ENCODE data around the gene MED17.

Gene MED17

DNA sequence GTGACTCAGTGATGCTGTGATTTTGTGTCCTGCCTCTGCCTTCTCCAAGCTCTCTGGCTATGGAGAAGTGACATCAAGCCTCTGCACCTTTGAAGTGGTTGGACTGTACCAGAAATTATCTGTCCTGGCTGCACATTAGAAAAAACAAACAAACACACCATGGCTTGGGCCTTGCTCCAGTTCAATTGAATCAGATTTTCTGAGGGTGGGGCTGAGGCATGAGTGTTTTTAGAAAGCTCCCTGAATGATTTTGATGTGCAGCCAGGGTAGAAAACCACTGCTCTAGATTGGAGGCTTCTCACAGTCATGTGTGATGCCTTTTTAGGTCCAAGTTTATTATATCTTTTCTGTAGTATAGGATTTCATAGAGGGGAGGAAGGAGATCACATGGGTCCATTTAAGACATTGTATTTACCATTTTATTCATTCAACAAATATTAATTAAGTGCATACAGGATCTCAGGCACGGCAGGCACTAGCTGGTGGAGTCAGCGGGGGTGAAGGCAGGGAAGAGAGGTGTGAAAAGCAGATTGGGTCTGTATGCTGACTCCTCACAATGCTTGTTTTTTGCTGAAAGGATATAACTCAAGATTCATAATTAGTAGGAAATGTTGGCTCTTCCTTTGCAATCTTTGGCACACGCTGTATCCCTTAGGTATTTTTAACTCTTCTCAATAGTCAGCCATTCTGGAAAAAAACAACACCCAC is 73.5 kb downstream of the MED17 start:
- no peak for DNase-seq

- no peak for DNase-seq
Observed at GRCh38 chr11:93858121-93858775, 74.2 kb downstream of the MED17 start.

DNA sequence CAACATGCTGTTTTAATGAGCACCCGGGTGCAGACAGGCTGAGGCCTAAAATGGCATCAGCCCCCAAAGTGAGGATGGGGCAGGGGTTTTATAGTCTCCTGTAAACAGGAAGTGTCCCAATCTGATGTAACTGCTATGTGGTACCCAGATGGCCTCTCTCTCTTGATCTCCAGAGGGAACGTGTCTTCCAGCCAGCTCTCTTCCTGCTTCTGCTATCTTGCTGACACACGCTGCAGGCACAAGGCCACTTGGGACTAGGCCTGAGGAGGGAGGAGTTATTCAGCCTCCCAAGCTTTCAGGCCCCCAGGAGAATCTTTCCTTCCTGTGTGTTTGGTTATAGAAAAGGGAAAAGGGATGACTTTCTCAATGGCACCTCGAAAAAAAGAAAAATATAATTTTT is 77.7 kb downstream of the MED17 start:
- no peak for DNase-seq
